ENCODE results near the gene SENP5. TPM values are rescaled to one million over a fixed set of nuclear protein-coding genes. Genes with fewer than 3 reads are reported as not detected.

Gene SENP5
- total and polyA plus RNA-seq, 9 of the 15 experiments (the other 6 are each of a cell fraction or from before 2014, with no cell fraction given), result 18.3 to 59.7 (median 35.8) TPM

GRCh38 chr3:196974661-196975060 lies 106.9 kb downstream of the SENP5 start:
- ATAC-seq (no peak), FAIRE-seq (no peak)
- WGBS (ENCODE audit: insufficient coverage, low coverage, missing lambda C conversion rate), result 52% methylated on average over 5 of the region's 5 CpGs
- TF ChIP-seq U2AF1 (optimal IDR thresholded peaks at IDR 0.05; ENCODE audit: low read depth, low read length) (no peak), SLC30A9 (CRISPR knock-in tag; IDR thresholded peaks at IDR 0.05) (no peak), ZNF212 (CRISPR knock-in tag; IDR thresholded peaks at IDR 0.05) (no peak), TGIF2 (CRISPR knock-in tag; IDR thresholded peaks at IDR 0.05) (no peak), ATF1 (CRISPR knock-in tag; IDR thresholded peaks at IDR 0.05) (no peak), ATF1 (tag; IDR thresholded peaks at IDR 0.05) (no peak), U2AF2 (optimal IDR thresholded peaks at IDR 0.05; ENCODE audit: low read depth, low read length) (no peak), ETV5 (CRISPR knock-in tag; IDR thresholded peaks at IDR 0.05; ENCODE audit: low read depth) (no peak), MTA3 (IDR thresholded peaks at IDR 0.05; ENCODE audit: borderline replicate concordance) (no peak), ZBTB17 (CRISPR knock-in tag; IDR thresholded peaks at IDR 0.05) (no peak), ARHGAP35 (IDR thresholded peaks at IDR 0.05; ENCODE audit: partially characterized antibody) (no peak), BCOR (IDR thresholded peaks at IDR 0.05) (no peak), ZNF444 (CRISPR knock-in tag; IDR thresholded peaks at IDR 0.05) (no peak), ZNF561 (CRISPR knock-in tag; conservative IDR thresholded peaks at IDR 0.05) (no peak)
- TF ChIP-seq, protein P1, sequence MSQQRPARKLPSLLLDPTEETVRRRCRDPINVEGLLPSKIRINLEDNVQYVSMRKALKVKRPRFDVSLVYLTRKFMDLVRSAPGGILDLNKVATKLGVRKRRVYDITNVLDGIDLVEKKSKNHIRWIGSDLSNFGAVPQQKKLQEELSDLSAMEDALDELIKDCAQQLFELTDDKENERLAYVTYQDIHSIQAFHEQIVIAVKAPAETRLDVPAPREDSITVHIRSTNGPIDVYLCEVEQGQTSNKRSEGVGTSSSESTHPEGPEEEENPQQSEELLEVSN (IDR thresholded peaks at IDR 0.05; ENCODE audit: borderline replicate concordance in 1 of 2, extremely low read depth in 1 of 2, insufficient read depth in 1 of 2, insufficient read length in 1 of 2, low read depth in 1 of 2, low read length in 1 of 2, poor library complexity in 1 of 2, severe bottlenecking in 1 of 2), result no peak
- TF ChIP-seq, protein P2, sequence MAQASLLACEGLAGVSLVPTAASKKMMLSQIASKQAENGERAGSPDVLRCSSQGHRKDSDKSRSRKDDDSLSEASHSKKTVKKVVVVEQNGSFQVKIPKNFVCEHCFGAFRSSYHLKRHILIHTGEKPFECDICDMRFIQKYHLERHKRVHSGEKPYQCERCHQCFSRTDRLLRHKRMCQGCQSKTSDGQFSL (CRISPR knock-in tag; IDR thresholded peaks at IDR 0.05), result no peak
- TF ChIP-seq, protein P2 (tag; IDR thresholded peaks at IDR 0.05), result no peak
- TF ChIP-seq, protein P3, sequence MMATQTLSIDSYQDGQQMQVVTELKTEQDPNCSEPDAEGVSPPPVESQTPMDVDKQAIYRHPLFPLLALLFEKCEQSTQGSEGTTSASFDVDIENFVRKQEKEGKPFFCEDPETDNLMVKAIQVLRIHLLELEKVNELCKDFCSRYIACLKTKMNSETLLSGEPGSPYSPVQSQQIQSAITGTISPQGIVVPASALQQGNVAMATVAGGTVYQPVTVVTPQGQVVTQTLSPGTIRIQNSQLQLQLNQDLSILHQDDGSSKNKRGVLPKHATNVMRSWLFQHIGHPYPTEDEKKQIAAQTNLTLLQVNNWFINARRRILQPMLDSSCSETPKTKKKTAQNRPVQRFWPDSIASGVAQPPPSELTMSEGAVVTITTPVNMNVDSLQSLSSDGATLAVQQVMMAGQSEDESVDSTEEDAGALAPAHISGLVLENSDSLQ (IDR thresholded peaks at IDR 0.05), result no peak

More at GRCh38 chr3:196974661-196975060, 106.9 kb downstream of the SENP5 start:
- ChIA-PET POLR2A (interaction anchor here (0.6 kb wide), 1 partner anchor 31 kb away, joined by 3 read pairs; no protein-coding TSS in a partner anchor), CTCF (ENCODE audit: low intra/inter-chr PET ratio) (no interaction called here)
- intact Hi-C loops (cut with micrococcal nuclease) (loop anchor here (5.0 kb wide), 1 partner anchor 452 kb away; no protein-coding TSS in a partner anchor), in situ Hi-C loops (cut with MboI) (loop anchor here (10.0 to 25.0 kb wide), 3 partner anchors 210 to 538 kb away; no protein-coding TSS in a partner anchor)
- H3K9me1 ChIP-seq (ENCODE audit: control insufficient read depth, insufficient read depth, low read length), result no peaks in the 10 kb centered on the region
- H3K27me3 ChIP-seq (ENCODE audit: control insufficient read depth in 2 of 2, insufficient read depth in 2 of 2, low read length in 2 of 2), result no peaks in the 10 kb centered on the region
- H4K20me1 ChIP-seq (replicated peaks; ENCODE audit: control insufficient read depth, insufficient read depth, low read length), result no peaks in the 10 kb centered on the region
- no peak overlapping the region for H3K4me3 ChIP-seq
- no peaks in the 10 kb centered on the region for H3K79me2 ChIP-seq (ENCODE audit: control insufficient read depth, insufficient read depth, low read length)
- no peaks in the 10 kb centered on the region for H3K36me3 ChIP-seq (ENCODE audit: control insufficient read depth, insufficient read depth, low read length)
- H3K27ac ChIP-seq (ENCODE audit: extremely low read depth, low read depth, low read length), result no peak overlapping the region
- DNase-seq (ENCODE audit: extremely low read depth in 1 of 4, low spot score in 3 of 4), result peak in 1 of 4 experiments; percentile 23
- no peak overlapping the region for H3K4me2 ChIP-seq (ENCODE audit: insufficient read depth, low read length)
- H3K9ac ChIP-seq (ENCODE audit: insufficient read depth in 1 of 2, low read depth in 2 of 2, low read length in 2 of 2), result peak overlapping the region in 1 of 2 experiments; percentile 21; a peak in 1 of 4 replicates
- H2AFZ ChIP-seq (ENCODE audit: low read depth, low read length), result peak overlapping the region; percentile 80; the same call in 1 of the 2 replicates
- H3K4me1 ChIP-seq (replicated peaks in 1 of 2; ENCODE audit: control insufficient read depth in 2 of 2, insufficient read depth in 2 of 2, low read length in 2 of 2), result peaks cover 24 to 25% of the 10 kb centered on the region in 2 experiments; a peak in 4 of 5 replicates
- no peaks in the 10 kb centered on the region; the same call in 1 of the 2 replicates for H3K9me3 ChIP-seq (replicated peaks; ENCODE audit: control insufficient read depth, insufficient read depth, low read depth, low read length)
- no TSS peak for BruUV-seq (replicated peaks)

All from K562 (cell line).